Cardiac muscle cell (in vitro differentiated cells and primary cell): ENCODE measurements around the gene TMEM106C. TPM values are rescaled to one million over a fixed set of nuclear protein-coding genes. Genes with fewer than 3 reads are reported as not detected.

Experiments
- DNase-seq, 2 donors: peaks; one replicate each; pipeline versions ENCODE4 v3.0.0 to v3.0.0-alpha.2; 2010 to 2017; ENCODE audit warnings: low read depth in 1 of 2, low spot score in 1 of 2
- H3K27ac ChIP-seq: fragments of 200-600 bp; sonication (generic); 2 replicates; pipeline ENCODE4 v1.5.1; 2016
- H3K27me3 ChIP-seq: fragments of 200-600 bp; sonication (generic); 2 replicates; pipeline ENCODE4 v1.6.0; 2016; ENCODE audit warnings: control low read depth
- H3K36me3 ChIP-seq: fragments of 200-600 bp; sonication (generic); 2 replicates; pipeline ENCODE4 v1.5.1; 2016; ENCODE audit warnings: control low read depth
- H3K4me1 ChIP-seq: fragments of 200-600 bp; sonication (generic); 2 replicates; pipeline ENCODE4 v1.8.1; 2017; ENCODE audit warnings: low read depth, mild to moderate bottlenecking, mixed run types
- H3K4me3 ChIP-seq: fragments of 200-600 bp; sonication (generic); 2 replicates; pipeline ENCODE4 v1.5.1; 2016; ENCODE audit warnings: mild to moderate bottlenecking
- H3K9me3 ChIP-seq: fragments of 200-600 bp; sonication (generic); 2 replicates; pipeline ENCODE4 v1.5.1; 2017; ENCODE audit warnings: low read depth, mild to moderate bottlenecking, control low read depth
- CTCF ChIP-seq: IDR thresholded peaks from 2 replicates; pipeline ENCODE4 v1.5.1; 2012; ENCODE audit warnings: low read depth, mild to moderate bottlenecking, low read length
- polyA plus RNA-seq: library from polyadenylated mRNA; unstranded; fragments of >200 nt; fragmentation: Nextera tagmentation; extraction: Ambion mirVana; gene quantifications from 2 replicates; pipeline ENCODE4 v1.2.1, GENCODE V29; 2016
- total RNA-seq: library from RNA; depleted of rRNA; stranded (reverse); fragments of >200 nt; gene quantifications from 2 replicates; pipeline ENCODE4 v1.2.3, GENCODE V29; 2016

Gene TMEM106C
- total and polyA plus RNA-seq, 2 experiments from 2014 or later: 100 to 108 TPM

- Histone ChIP-seq H3K4me3 (no peak overlapping the region), H3K4me1 (peaks cover 19% of the 10 kb centered on the region), H3K27me3 (no peaks in the 10 kb centered on the region), H3K9me3 (no peaks in the 10 kb centered on the region), H3K36me3 (no peaks in the 10 kb centered on the region), H3K27ac (no peak overlapping the region)
- no peak for TF ChIP-seq CTCF
- DNase-seq: no peak
Measured at GRCh38 chr12:47972895-47973294, 9.5 kb downstream of the TMEM106C start.

- no peaks in the 10 kb centered on the region for H3K27me3 ChIP-seq
- peaks cover 19% of the 10 kb centered on the region for H3K4me1 ChIP-seq
- no peaks in the 10 kb centered on the region for H3K9me3 ChIP-seq
- TF ChIP-seq CTCF: no peak
- no peak for DNase-seq
- no peak overlapping the region for H3K4me3 ChIP-seq
- H3K27ac ChIP-seq: no peak overlapping the region
- H3K36me3 ChIP-seq: peaks cover 3% of the 10 kb centered on the region
Measured at GRCh38 chr12:47973870-47974269, 10.5 kb downstream of the TMEM106C start.

- Histone ChIP-seq H3K9me3 (no peaks in the 10 kb centered on the region), H3K27ac (no peak overlapping the region), H3K36me3 (peaks cover 5% of the 10 kb centered on the region), H3K4me3 (no peak overlapping the region), H3K4me1 (peaks cover 12% of the 10 kb centered on the region), H3K27me3 (no peaks in the 10 kb centered on the region)
- no peak for DNase-seq
- TF ChIP-seq CTCF: no peak
Measured at GRCh38 chr12:47975036-47975620, 11.7 kb downstream of the TMEM106C start.

- Histone ChIP-seq H3K9me3 (no peaks in the 10 kb centered on the region), H3K4me1 (peaks cover 5% of the 10 kb centered on the region), H3K27me3 (no peaks in the 10 kb centered on the region), H3K27ac (no peak overlapping the region), H3K4me3 (no peak overlapping the region), H3K36me3 (peaks cover 5% of the 10 kb centered on the region)
- no peak for DNase-seq
- no peak for TF ChIP-seq CTCF
Measured at GRCh38 chr12:47975816-47976215, 12.4 kb downstream of the TMEM106C start.

- DNase-seq: no peak
- no peaks in the 10 kb centered on the region for H3K27me3 ChIP-seq
- no peak for TF ChIP-seq CTCF
- H3K36me3 ChIP-seq: peaks cover 13% of the 10 kb centered on the region
- H3K27ac ChIP-seq: no peak overlapping the region
- H3K4me1 ChIP-seq: no peaks in the 10 kb centered on the region
- no peaks in the 10 kb centered on the region for H3K9me3 ChIP-seq
- no peak overlapping the region for H3K4me3 ChIP-seq
Measured at GRCh38 chr12:47977046-47977771, 13.8 kb downstream of the TMEM106C start.
